Right lobe of liver (tissue), 4 donors: Measurements from ENCODE around the gene REST.

Experiments used
- CTCF ChIP-seq, 4 donors: fragments of 200-600 bp in 3 of 4; fragments of 450-650 bp in 1 of 4; IDR thresholded peaks; one replicate each; pipeline versions ENCODE4 v1.5.1 to v1.8.0; 2016 to 2022; ENCODE audit warnings: antibody characterized with exemption in 4 of 4, mild to moderate bottlenecking in 2 of 4
- POLR2A ChIP-seq: fragments of 450-650 bp; IDR thresholded peaks from one replicate; pipeline ENCODE4 v1.6.1; 2017; ENCODE audit warnings: antibody characterized with exemption, mild to moderate bottlenecking
- donor health status: DM: no; HTN: no; CAD: no.
- donor health status: DM: no; HTN: no; CAD: no.
- donor health status: DM: no; HTN: yes; CAD: no.

GRCh38 chr4:56958111-56958517, 50.4 kb downstream of the REST start:
- TF ChIP-seq CTCF (IDR thresholded peaks at IDR 0.05) (no peak), POLR2A (no peak)
